NCI-H187 treated with DMSO at 0.1 percent for 48 hours (cell line): Measurements from ENCODE around the gene TCAF1.
"Not testable (repeated sequence)": the region's sequence is repeated elsewhere in the genome, so short reads cannot be mapped to it uniquely, and the experiment has no call there.

ENCODE experiments used
- DNase-seq: peaks from one replicate; lab custom pipeline; 2025; lab: John Stamatoyannopoulos, UW

TCAF1 gene

GRCh38 chr7:143850682-143851081, 51.3 kb downstream of the TCAF1 start:
- DNase-seq: no peak

- DNase-seq: no peak
These were observed 52.0 kb downstream of the TCAF1 start for GRCh38 chr7:143849785-143850479.

GRCh38 chr7:143848192-143848591, 53.8 kb downstream of the TCAF1 start:
- DNase-seq: no peak

GRCh38 chr7:143846692-143847091, 55.3 kb downstream of the TCAF1 start:
- no peak for DNase-seq

GRCh38 chr7:143841696-143842095, 60.3 kb downstream of the TCAF1 start:
- not testable (repeated sequence) for DNase-seq

- DNase-seq: not testable (repeated sequence)
These were observed 61.9 kb downstream of the TCAF1 start for GRCh38 chr7:143840062-143840461.

GRCh38 chr7:143837223-143837622, 64.8 kb downstream of the TCAF1 start:
- DNase-seq: not testable (repeated sequence)

GRCh38 chr7:143836622-143837021, 65.4 kb downstream of the TCAF1 start:
- not testable (repeated sequence) for DNase-seq

- DNase-seq: not testable (repeated sequence)
These were observed 65.9 kb downstream of the TCAF1 start for GRCh38 chr7:143836088-143836487.

GRCh38 chr7:143826578-143826977, 75.4 kb downstream of the TCAF1 start:
- not testable (repeated sequence) for DNase-seq

- DNase-seq: not testable (repeated sequence)
These were observed 77.5 kb downstream of the TCAF1 start for GRCh38 chr7:143824295-143825135.

- not testable (repeated sequence) for DNase-seq
These were observed 78.2 kb downstream of the TCAF1 start for GRCh38 chr7:143823634-143824294.

GRCh38 chr7:143821392-143822277, 80.3 kb downstream of the TCAF1 start:
- DNase-seq: not testable (repeated sequence)

GRCh38 chr7:143817873-143818272, 84.1 kb downstream of the TCAF1 start:
- DNase-seq: not testable (repeated sequence)

- DNase-seq: not testable (repeated sequence)
These were observed 85.4 kb downstream of the TCAF1 start for GRCh38 chr7:143816471-143817133.

- not testable (repeated sequence) for DNase-seq
These were observed 91.3 kb downstream of the TCAF1 start for GRCh38 chr7:143810639-143811038.

- not testable (repeated sequence) for DNase-seq
These were observed 95.3 kb downstream of the TCAF1 start for GRCh38 chr7:143806664-143807071.
